ENCODE data around the gene C10orf67.

The C10orf67 gene

GRCh38 chr10:23343591-23344240 is 881 bp downstream of the C10orf67 start:
- TF ChIP-seq POLR2A (IDR thresholded peaks at IDR 0.05; ENCODE audit: extremely low read depth, insufficient read length) (no peak), MYC (IDR thresholded peaks at IDR 0.05; ENCODE audit: low read depth, low read length) (no peak), MAX (IDR thresholded peaks at IDR 0.05; ENCODE audit: low read depth, low read length) (no peak), CTCF (IDR thresholded peaks at IDR 0.05; ENCODE audit: low read depth, low read length) (no peak)
- no peak for DNase-seq (ENCODE audit: low read depth)
- no peak overlapping the region for H3K4me3 ChIP-seq (ENCODE audit: low read depth, low read length)

- DNase-seq (ENCODE audit: low read depth) = no peak
- TF ChIP-seq MAX (IDR thresholded peaks at IDR 0.05; ENCODE audit: low read depth, low read length) (no peak), CTCF (IDR thresholded peaks at IDR 0.05; ENCODE audit: low read depth, low read length) (no peak), MYC (IDR thresholded peaks at IDR 0.05; ENCODE audit: low read depth, low read length) (no peak), POLR2A (IDR thresholded peaks at IDR 0.05; ENCODE audit: extremely low read depth, insufficient read length) (no peak)
- H3K4me3 ChIP-seq (ENCODE audit: low read depth, low read length) = no peak overlapping the region
Observed at GRCh38 chr10:23342213-23342884, 2.2 kb downstream of the C10orf67 start.

GRCh38 chr10:23341004-23341403 is 3.6 kb downstream of the C10orf67 start:
- H3K4me3 ChIP-seq (ENCODE audit: low read depth, low read length) = no peak overlapping the region
- no peak for TF ChIP-seq MYC (IDR thresholded peaks at IDR 0.05; ENCODE audit: low read depth, low read length)
- no peak for TF ChIP-seq CTCF (IDR thresholded peaks at IDR 0.05; ENCODE audit: low read depth, low read length)
- no peak for TF ChIP-seq POLR2A (IDR thresholded peaks at IDR 0.05; ENCODE audit: extremely low read depth, insufficient read length)
- TF ChIP-seq MAX (IDR thresholded peaks at IDR 0.05; ENCODE audit: low read depth, low read length) = no peak
- peak; percentile 1 for DNase-seq (ENCODE audit: low read depth)

- TF ChIP-seq CTCF (IDR thresholded peaks at IDR 0.05; ENCODE audit: low read depth, low read length) (no peak), MAX (IDR thresholded peaks at IDR 0.05; ENCODE audit: low read depth, low read length) (no peak), MYC (IDR thresholded peaks at IDR 0.05; ENCODE audit: low read depth, low read length) (no peak), POLR2A (IDR thresholded peaks at IDR 0.05; ENCODE audit: extremely low read depth, insufficient read length) (no peak)
- DNase-seq (ENCODE audit: low read depth) = no peak
- no peak overlapping the region for H3K4me3 ChIP-seq (ENCODE audit: low read depth, low read length)
Observed at GRCh38 chr10:23340354-23340753, 4.2 kb downstream of the C10orf67 start.

GRCh38 chr10:23338886-23339285 is 5.7 kb downstream of the C10orf67 start:
- H3K4me3 ChIP-seq (ENCODE audit: low read depth, low read length) = no peak overlapping the region
- no peak for DNase-seq (ENCODE audit: low read depth)
- TF ChIP-seq MYC (IDR thresholded peaks at IDR 0.05; ENCODE audit: low read depth, low read length) (no peak), MAX (IDR thresholded peaks at IDR 0.05; ENCODE audit: low read depth, low read length) (no peak), CTCF (IDR thresholded peaks at IDR 0.05; ENCODE audit: low read depth, low read length) (no peak), POLR2A (IDR thresholded peaks at IDR 0.05; ENCODE audit: extremely low read depth, insufficient read length) (no peak)

Data from NB4 (cell line).